ENCODE results near the gene DYNLT1. TPM values are rescaled to one million over a fixed set of nuclear protein-coding genes. Genes with fewer than 3 reads are reported as not detected.

DYNLT1 gene
- polyA plus RNA-seq, 1 donor from 2014 or later = 320 TPM

DNA sequence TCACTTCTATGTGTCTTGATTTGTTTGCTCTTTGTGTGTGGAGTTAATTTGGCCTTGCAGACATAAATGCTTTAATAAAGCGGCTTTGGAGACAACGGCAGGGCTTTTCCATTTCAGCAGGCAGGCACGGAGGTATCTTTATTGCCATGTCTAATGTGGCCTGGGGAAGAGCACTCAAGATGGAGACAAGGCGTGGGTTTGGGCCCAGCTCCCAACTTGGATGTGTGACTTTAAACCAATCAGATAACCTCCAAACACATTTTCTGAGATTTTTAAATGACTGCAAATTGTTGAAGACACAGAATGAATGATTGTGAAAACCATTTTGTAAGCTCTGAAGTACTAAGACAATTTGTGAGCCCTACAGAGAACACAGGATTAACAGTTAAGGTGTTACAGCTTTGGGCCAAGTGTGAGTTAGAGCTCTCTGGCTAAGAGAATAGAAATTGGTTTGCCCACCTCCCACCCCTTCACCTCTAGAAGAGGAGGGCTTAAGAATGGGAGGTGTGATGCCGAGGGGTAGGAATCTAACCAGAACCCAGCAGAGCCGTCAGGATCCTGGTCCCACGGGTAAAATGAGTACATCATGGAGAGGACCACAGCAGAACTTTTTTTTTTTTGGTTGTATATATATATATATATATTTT is 9.0 kb downstream of the DYNLT1 start:
- H3K4me2 ChIP-seq (ENCODE audit: low read length) = no peak overlapping the region
- H3K4me3 ChIP-seq (ENCODE audit: low read length) = no peak overlapping the region
- H3K9ac ChIP-seq (ENCODE audit: low read length) = no peak overlapping the region
- peaks cover 7% of the 10 kb centered on the region for H3K79me2 ChIP-seq (replicated peaks; ENCODE audit: insufficient read depth, low read length)
- peaks cover 5% of the 10 kb centered on the region for H3K36me3 ChIP-seq (ENCODE audit: insufficient read depth, low read length)
- TF ChIP-seq TAF1 (IDR thresholded peaks at IDR 0.05; ENCODE audit: low read depth) (no peak), MXI1 (conservative IDR thresholded peaks at IDR 0.05; ENCODE audit: poor library complexity, severe bottlenecking) (no peak), EZH2 (IDR thresholded peaks at IDR 0.05; ENCODE audit: borderline replicate concordance, insufficient read depth, low read length, poor library complexity, severe bottlenecking) (no peak), POLR2AphosphoS5 (IDR thresholded peaks at IDR 0.05) (no peak), EP300 (conservative IDR thresholded peaks at IDR 0.05; ENCODE audit: poor library complexity, severe bottlenecking) (no peak), RAD21 (conservative IDR thresholded peaks at IDR 0.05) (no peak), SMC3 (conservative IDR thresholded peaks at IDR 0.05; ENCODE audit: poor library complexity) (no peak)
- TF ChIP-seq, protein P1, sequence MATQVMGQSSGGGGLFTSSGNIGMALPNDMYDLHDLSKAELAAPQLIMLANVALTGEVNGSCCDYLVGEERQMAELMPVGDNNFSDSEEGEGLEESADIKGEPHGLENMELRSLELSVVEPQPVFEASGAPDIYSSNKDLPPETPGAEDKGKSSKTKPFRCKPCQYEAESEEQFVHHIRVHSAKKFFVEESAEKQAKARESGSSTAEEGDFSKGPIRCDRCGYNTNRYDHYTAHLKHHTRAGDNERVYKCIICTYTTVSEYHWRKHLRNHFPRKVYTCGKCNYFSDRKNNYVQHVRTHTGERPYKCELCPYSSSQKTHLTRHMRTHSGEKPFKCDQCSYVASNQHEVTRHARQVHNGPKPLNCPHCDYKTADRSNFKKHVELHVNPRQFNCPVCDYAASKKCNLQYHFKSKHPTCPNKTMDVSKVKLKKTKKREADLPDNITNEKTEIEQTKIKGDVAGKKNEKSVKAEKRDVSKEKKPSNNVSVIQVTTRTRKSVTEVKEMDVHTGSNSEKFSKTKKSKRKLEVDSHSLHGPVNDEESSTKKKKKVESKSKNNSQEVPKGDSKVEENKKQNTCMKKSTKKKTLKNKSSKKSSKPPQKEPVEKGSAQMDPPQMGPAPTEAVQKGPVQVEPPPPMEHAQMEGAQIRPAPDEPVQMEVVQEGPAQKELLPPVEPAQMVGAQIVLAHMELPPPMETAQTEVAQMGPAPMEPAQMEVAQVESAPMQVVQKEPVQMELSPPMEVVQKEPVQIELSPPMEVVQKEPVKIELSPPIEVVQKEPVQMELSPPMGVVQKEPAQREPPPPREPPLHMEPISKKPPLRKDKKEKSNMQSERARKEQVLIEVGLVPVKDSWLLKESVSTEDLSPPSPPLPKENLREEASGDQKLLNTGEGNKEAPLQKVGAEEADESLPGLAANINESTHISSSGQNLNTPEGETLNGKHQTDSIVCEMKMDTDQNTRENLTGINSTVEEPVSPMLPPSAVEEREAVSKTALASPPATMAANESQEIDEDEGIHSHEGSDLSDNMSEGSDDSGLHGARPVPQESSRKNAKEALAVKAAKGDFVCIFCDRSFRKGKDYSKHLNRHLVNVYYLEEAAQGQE (IDR thresholded peaks at IDR 0.05; ENCODE audit: borderline replicate concordance) = no peak
- TF ChIP-seq, protein P2, sequence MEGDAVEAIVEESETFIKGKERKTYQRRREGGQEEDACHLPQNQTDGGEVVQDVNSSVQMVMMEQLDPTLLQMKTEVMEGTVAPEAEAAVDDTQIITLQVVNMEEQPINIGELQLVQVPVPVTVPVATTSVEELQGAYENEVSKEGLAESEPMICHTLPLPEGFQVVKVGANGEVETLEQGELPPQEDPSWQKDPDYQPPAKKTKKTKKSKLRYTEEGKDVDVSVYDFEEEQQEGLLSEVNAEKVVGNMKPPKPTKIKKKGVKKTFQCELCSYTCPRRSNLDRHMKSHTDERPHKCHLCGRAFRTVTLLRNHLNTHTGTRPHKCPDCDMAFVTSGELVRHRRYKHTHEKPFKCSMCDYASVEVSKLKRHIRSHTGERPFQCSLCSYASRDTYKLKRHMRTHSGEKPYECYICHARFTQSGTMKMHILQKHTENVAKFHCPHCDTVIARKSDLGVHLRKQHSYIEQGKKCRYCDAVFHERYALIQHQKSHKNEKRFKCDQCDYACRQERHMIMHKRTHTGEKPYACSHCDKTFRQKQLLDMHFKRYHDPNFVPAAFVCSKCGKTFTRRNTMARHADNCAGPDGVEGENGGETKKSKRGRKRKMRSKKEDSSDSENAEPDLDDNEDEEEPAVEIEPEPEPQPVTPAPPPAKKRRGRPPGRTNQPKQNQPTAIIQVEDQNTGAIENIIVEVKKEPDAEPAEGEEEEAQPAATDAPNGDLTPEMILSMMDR (IDR thresholded peaks at IDR 0.05; ENCODE audit: poor library complexity, severe bottlenecking) = no peak
- H4K20me1 ChIP-seq (ENCODE audit: insufficient read depth) = no peaks in the 10 kb centered on the region
- no peak overlapping the region for H3K27ac ChIP-seq (ENCODE audit: low read length)
- H3K9me2 ChIP-seq (ENCODE audit: insufficient read depth, low read length) = no peaks in the 10 kb centered on the region
- no peaks in the 10 kb centered on the region for H3K27me3 ChIP-seq (ENCODE audit: insufficient read depth, low read depth, low read length)
- no peaks in the 10 kb centered on the region for H3K9me3 ChIP-seq (ENCODE audit: low read length)
- H2AFZ ChIP-seq (ENCODE audit: low read depth, low read length) = no peak overlapping the region
- no peaks in the 10 kb centered on the region for H3F3A ChIP-seq (ENCODE audit: insufficient read depth, low read length, poor library complexity, severe bottlenecking)

DNA sequence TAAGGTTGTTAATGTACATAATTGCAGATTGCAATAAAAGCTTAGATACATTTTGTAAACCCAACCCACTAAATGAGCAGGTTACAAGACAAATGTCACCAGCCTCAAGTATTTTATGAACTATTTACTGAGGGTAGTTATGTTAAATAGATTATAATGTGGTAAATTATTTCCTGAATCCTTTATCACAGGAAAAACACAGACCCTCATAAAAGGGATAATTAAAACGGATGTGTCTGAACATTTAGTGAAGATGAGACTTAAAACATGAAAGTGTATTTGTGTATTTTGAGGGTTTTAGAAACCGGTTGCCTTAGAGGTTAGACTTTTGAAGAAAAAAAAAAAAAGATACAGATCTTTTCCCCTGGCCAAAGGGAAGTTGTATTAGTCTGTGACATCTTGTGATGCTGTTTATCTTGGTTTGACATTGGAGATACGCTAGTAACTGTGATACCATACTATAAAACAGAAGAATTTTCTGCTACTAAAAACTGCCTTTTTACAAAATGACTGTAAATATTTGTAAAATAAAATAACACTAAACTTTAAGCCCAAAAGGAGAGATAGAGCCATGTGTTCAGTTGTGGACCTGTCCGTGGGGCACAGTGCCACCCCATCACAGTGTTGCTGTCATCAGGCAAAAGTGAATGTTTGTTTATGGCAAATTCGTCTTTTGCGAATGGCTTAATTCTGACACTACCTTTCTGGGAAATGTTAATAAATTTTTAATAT is 9.7 kb downstream of the DYNLT1 start:
- Histone ChIP-seq H3F3A (ENCODE audit: insufficient read depth, low read length, poor library complexity, severe bottlenecking) (no peaks in the 10 kb centered on the region), H3K9ac (ENCODE audit: low read length) (no peak overlapping the region), H3K4me3 (ENCODE audit: low read length) (no peak overlapping the region), H3K9me2 (ENCODE audit: insufficient read depth, low read length) (no peaks in the 10 kb centered on the region), H3K27ac (ENCODE audit: low read length) (no peak overlapping the region), H3K36me3 (ENCODE audit: insufficient read depth, low read length) (peaks cover 5% of the 10 kb centered on the region), H3K4me2 (ENCODE audit: low read length) (no peak overlapping the region), H3K27me3 (ENCODE audit: insufficient read depth, low read depth, low read length) (no peaks in the 10 kb centered on the region), H3K9me3 (ENCODE audit: low read length) (no peaks in the 10 kb centered on the region), H2AFZ (ENCODE audit: low read depth, low read length) (no peak overlapping the region), H3K79me2 (replicated peaks; ENCODE audit: insufficient read depth, low read length) (peaks cover under 1% of the 10 kb centered on the region), H4K20me1 (ENCODE audit: insufficient read depth) (no peaks in the 10 kb centered on the region)
- no peak for TF ChIP-seq EP300 (conservative IDR thresholded peaks at IDR 0.05; ENCODE audit: poor library complexity, severe bottlenecking)
- no peak for TF ChIP-seq RAD21 (conservative IDR thresholded peaks at IDR 0.05)
- TF ChIP-seq, protein P1 (IDR thresholded peaks at IDR 0.05; ENCODE audit: borderline replicate concordance) = no peak
- TF ChIP-seq POLR2AphosphoS5 (IDR thresholded peaks at IDR 0.05) = no peak
- TF ChIP-seq SMC3 (conservative IDR thresholded peaks at IDR 0.05; ENCODE audit: poor library complexity) = no peak

Measured in neural cell (in vitro differentiated cells).